Measurements from ENCODE around the gene DOHH.

DOHH gene

DNA sequence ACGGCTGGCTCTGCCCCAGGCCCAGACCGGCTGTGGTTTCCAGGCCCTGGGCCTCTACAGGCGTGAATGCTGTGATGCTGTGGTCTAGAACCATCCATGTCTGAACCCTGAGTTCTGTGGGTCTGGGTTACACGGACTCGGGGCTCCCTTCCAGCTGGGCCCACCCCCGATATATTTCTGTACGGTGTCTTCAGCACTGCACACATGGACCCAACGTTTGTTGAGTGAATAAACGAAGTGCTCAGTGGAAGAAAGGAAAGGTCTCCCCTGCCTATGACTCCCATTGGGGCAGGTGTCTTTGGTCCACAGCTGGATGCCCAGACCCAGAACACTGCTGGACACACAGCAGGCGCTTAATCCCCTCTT lies 45.2 kb upstream of the DOHH start:
- no peak overlapping the region for H3K4me3 ChIP-seq (ENCODE audit: low read depth, low read length)
- DNase-seq (ENCODE audit: low read depth, low spot score): no peak
- in situ Hi-C loops (cut with HindIII; ENCODE audit: low sequenced_read_pairs): no loop called here
- TF ChIP-seq, protein P1, sequence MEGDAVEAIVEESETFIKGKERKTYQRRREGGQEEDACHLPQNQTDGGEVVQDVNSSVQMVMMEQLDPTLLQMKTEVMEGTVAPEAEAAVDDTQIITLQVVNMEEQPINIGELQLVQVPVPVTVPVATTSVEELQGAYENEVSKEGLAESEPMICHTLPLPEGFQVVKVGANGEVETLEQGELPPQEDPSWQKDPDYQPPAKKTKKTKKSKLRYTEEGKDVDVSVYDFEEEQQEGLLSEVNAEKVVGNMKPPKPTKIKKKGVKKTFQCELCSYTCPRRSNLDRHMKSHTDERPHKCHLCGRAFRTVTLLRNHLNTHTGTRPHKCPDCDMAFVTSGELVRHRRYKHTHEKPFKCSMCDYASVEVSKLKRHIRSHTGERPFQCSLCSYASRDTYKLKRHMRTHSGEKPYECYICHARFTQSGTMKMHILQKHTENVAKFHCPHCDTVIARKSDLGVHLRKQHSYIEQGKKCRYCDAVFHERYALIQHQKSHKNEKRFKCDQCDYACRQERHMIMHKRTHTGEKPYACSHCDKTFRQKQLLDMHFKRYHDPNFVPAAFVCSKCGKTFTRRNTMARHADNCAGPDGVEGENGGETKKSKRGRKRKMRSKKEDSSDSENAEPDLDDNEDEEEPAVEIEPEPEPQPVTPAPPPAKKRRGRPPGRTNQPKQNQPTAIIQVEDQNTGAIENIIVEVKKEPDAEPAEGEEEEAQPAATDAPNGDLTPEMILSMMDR (IDR thresholded peaks at IDR 0.05; ENCODE audit: low read depth, low read length): no peak

DNA sequence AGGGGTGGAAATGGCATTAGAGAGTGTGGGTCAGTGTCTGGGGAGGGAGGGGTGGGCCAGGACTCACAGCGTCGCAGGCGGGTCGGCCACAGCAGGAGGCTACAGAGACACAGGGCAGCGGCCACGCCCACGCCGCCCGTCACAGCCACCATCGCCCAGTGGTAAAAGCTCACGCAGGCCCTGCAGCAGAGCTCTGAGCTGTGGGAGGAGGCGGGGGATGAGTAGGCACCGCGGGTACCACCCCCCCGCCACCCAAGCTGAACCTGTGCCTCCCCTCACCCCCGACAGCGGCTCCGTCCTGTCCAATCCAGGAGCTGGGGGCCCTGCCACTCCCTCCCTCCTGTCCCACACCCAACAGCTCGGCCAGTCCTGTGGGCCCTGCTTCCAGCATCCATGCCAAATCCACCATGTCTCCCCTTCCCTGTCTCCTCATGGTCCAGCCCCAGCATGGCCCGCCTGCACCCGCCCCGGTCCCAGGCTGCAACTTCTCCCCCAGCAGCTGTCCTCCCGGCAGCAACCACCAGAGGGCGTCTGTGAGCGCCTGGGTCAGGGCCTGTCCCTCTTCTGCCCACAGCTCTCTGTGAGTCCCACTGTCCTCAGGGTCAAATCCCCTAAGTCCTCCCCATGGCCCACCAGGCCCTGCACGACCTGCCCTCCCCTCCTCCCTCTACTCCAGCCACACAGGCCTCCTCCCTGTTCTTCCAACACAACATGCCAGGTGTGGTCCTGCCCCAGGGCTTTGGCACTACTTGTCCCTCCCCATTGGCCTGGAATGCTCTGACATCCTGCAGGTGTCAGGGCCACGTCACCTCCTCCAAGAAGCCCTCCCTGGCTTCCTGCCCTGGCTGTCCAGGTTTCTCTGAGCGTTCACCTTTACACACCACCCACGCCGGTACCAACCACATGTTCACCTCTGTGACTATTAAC lies 44.5 kb upstream of the DOHH start:
- TF ChIP-seq, protein P1 (IDR thresholded peaks at IDR 0.05; ENCODE audit: low read depth, low read length): peak; percentile 99
- H3K4me3 ChIP-seq (ENCODE audit: low read depth, low read length): no peak overlapping the region
- DNase-seq (ENCODE audit: low read depth, low spot score): peak; percentile 51
- in situ Hi-C loops (cut with HindIII; ENCODE audit: low sequenced_read_pairs): no loop called here

DNA sequence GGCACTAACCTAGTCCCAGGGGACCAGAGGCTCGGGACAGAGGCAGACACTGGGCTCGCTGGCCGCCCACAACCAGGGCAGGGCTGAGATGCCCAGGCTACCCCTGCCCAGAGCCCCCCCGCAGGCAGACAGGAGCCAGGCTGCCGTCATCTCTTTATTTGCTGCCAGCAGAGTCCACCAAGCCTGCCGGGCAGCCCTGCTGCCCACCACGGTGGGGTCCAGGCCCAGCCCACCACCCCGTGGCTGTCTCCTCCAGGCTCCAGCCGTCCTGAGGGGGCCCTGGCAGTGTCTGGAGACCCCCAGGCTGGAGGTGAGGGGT lies 43.5 kb upstream of the DOHH start:
- TF ChIP-seq, protein P1 (IDR thresholded peaks at IDR 0.05; ENCODE audit: low read depth, low read length): no peak
- DNase-seq (ENCODE audit: low read depth, low spot score): no peak
- in situ Hi-C loops (cut with HindIII; ENCODE audit: low sequenced_read_pairs): no loop called here
- no peak overlapping the region for H3K4me3 ChIP-seq (ENCODE audit: low read depth, low read length)

DNA sequence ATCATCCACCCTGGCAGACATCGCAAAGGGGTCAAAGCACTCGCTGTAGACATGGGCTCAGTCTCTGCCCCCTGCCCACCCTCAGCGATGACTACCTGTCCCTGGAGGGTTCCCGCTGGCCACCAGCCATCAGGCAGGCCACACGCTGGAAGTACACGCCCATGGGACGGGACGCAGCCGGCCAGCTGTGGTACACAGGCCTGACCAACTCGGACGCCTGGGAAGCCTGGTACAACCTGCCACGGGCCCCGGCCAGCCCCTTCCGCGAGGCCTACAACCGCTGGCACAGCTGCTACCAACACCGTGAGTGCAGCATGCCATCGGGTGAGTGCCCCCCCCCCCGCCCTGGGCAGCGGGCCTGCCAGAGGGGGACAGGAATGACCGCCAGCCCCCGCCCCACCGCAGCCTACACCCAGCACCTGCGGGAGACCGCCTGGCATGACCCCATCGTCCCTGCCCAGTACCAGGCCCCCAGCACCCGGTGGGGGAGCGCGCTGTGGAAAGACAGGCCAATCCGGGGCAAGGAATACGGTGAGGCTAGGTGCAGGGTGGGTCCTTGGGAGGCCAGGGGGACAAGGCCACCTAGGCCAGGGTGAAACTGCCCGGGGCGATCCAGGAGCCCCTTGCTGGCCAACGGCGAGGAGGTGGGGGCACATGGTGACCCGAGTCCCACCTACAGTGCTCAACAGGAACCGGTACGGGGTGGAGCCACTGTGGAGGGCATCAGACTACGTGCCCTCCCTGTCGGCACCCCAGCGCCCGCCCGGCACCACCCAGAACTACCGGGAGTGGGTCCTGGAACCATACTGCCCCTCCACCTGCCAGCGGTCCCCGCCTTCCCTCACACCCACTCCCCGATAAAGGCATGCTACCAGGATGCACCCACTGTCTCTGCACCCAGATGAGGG lies 42.9 kb upstream of the DOHH start:
- in situ Hi-C loops (cut with HindIII; ENCODE audit: low sequenced_read_pairs): no loop called here
- no peak for DNase-seq (ENCODE audit: low read depth, low spot score)

DNA sequence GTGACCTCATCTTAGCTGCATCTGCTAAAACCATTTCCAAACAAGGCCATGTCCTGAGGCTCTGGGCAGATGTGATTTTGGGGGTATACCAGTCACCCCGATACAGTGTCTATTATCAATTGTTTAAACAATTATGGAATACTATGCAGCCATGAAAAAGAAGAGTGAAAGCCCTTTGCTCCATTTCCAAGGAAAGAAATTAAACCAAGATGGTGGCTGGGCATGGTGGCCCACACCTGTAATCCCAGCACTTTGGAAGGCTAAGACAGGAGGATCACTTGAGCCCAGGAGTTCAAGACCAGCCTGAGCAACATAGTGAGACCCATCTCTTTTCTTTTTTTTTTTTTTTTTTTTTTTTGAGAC lies 39.3 kb upstream of the DOHH start:
- in situ Hi-C loops (cut with HindIII; ENCODE audit: low sequenced_read_pairs): no loop called here
- no peak overlapping the region for H3K4me3 ChIP-seq (ENCODE audit: low read depth, low read length)
- no peak for DNase-seq (ENCODE audit: low read depth, low spot score)
- TF ChIP-seq, protein P1 (IDR thresholded peaks at IDR 0.05; ENCODE audit: low read depth, low read length): no peak

More for the DNA sequence above, 42.9 kb upstream of the DOHH start:
- TF ChIP-seq, protein P1 (IDR thresholded peaks at IDR 0.05; ENCODE audit: low read depth, low read length): no peak
- H3K4me3 ChIP-seq (ENCODE audit: low read depth, low read length): no peak overlapping the region

DNA sequence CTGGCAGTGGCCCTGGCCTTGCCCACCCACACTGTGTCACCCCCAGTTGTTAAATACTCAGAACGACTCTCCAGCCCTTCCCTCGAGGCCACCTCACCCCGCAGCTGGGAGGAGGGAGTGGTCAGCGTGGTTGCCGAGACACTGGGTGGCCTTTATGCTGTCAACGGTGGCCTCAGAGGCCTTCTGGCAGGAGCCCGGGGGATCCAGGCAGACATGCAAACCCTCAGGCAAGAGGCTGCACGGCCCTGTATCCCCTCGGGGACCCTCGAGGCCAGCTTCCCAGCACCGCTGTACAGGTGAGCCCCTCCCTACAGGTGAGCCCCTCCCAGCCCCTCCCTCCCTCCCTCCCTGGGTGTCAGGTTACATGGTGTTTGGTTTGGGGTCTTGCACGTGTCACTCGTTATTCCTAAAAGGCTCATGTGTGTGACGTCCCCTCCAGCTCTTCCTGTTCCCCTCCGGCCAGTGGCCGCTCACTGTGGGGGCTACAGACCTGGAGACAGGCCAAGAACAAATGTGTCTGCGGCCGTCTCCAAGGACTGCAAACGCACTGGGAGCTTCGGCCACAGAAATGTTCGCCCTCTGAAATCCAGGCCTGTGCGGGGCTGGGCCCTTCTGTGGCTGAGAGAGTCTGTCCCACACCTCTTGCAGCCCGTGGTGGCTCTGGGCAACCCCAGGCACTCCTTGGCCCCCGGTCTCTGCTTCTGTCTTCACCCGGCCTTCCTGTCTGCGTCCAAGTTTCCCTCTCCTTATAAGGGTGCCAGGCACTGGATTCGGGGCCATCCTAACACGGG lies 38.7 kb upstream of the DOHH start, which contains the start of gene TEKTIP1:
Gene TEKTIP1 (plus strand): TSS at position 210 of the 791 bp plus-strand sequence. CDS start 4 bp downstream, at position 214.
- TF ChIP-seq, protein P1 (IDR thresholded peaks at IDR 0.05; ENCODE audit: low read depth, low read length): no peak
- H3K4me3 ChIP-seq (ENCODE audit: low read depth, low read length): no peak within 1 kb of the TSS
- DNase-seq (ENCODE audit: low read depth, low spot score): no peak
- in situ Hi-C loops (cut with HindIII; ENCODE audit: low sequenced_read_pairs): no loop called here
